HepG2 (cell line): ENCODE results near the gene RNASE4. TPM values are rescaled to one million over a fixed set of nuclear protein-coding genes. Genes with fewer than 3 reads are reported as not detected.

Source experiments
- CENPX ChIP-seq: sonication (generic); formaldehyde crosslinking; IDR thresholded peaks from 2 replicates; pipeline ENCODE4 v1.9.0; 2021; ENCODE audit warnings: mild to moderate bottlenecking, missing genetic modification reagents, moderate library complexity
- HNF4G ChIP-seq, 2 experiments: sonication (generic) in 1 of 2; formaldehyde crosslinking in 1 of 2; IDR thresholded peaks; 2 replicates each; pipeline versions ENCODE4 v1.4.0 to v1.6.1; 2011 to 2020; ENCODE audit warnings: borderline replicate concordance in 2 of 2, low read depth in 2 of 2, mild to moderate bottlenecking in 2 of 2, low read length in 1 of 2, missing genetic modification reagents in 1 of 2, moderate library complexity in 1 of 2
- KAT2B ChIP-seq: fragments of 150-350 bp; IDR thresholded peaks from 2 replicates; pipeline ENCODE4 v1.6.1; 2014; ENCODE audit warnings: low read depth, low read length, borderline replicate concordance
- NFE2L2 ChIP-seq: fragments of 150-350 bp; IDR thresholded peaks from 2 replicates; pipeline ENCODE4 v1.6.1; 2014; ENCODE audit warnings: low read length
- USF2 ChIP-seq, 2 experiments: sonication (generic) in 1 of 2; formaldehyde crosslinking in 1 of 2; IDR thresholded peaks; 2 replicates each; pipeline versions ENCODE4 v1.5.1 to v1.6.1; 2011 to 2020; ENCODE audit warnings: borderline replicate concordance in 1 of 2, low read depth in 1 of 2, low read length in 1 of 2, mild to moderate bottlenecking in 1 of 2, missing genetic modification reagents in 1 of 2, moderate library complexity in 1 of 2
- ZC3H4 ChIP-seq: sonication (generic); formaldehyde crosslinking; IDR thresholded peaks from 2 replicates; pipeline ENCODE4 v1.4.0; 2020; ENCODE audit warnings: missing genetic modification reagents, borderline replicate concordance
- ZNF407 ChIP-seq: sonication (generic); formaldehyde crosslinking; IDR thresholded peaks from one replicate; pipeline ENCODE4 v1.5.1; 2020; ENCODE audit warnings: mild to moderate bottlenecking, missing genetic modification reagents; ENCODE audit errors: not compliant biosample characterization
- ZNF430 ChIP-seq: sonication (generic); formaldehyde crosslinking; IDR thresholded peaks from 2 replicates; pipeline ENCODE4 v1.9.0; 2021; ENCODE audit warnings: mild to moderate bottlenecking, missing genetic modification reagents
- ZNF567 ChIP-seq: sonication (generic); formaldehyde crosslinking; IDR thresholded peaks from 2 replicates; pipeline ENCODE4 v1.8.1; 2023; ENCODE audit warnings: mild to moderate bottlenecking, missing genetic modification reagents, borderline replicate concordance
- ZNF597 ChIP-seq: sonication (generic); formaldehyde crosslinking; IDR thresholded peaks from 2 replicates; pipeline ENCODE4 v1.5.0; 2020; ENCODE audit warnings: missing genetic modification reagents
- ZNF598 ChIP-seq: sonication (generic); formaldehyde crosslinking; IDR thresholded peaks from 2 replicates; pipeline ENCODE4 v1.5.1; 2020; ENCODE audit warnings: mild to moderate bottlenecking, missing genetic modification reagents, borderline replicate concordance
- ZNF614 ChIP-seq: IDR thresholded peaks from 2 replicates; pipeline ENCODE4 v1.6.1; 2018; ENCODE audit warnings: missing biosample characterization, missing genetic modification reagents, inconsistent platforms, borderline replicate concordance
- polyA plus RNA-seq, 8 experiments: library from polyadenylated mRNA; depleted of rRNA in 3 of 8; stranded (reverse) in 7 of 8; unstranded in 1 of 8; fragments of >200 nt; fragmentation: Illumina TruSeq in 4 of 8; extraction: Trizol in 4 of 8; gene quantifications; 2 replicates each; pipeline versions ENCODE4 v1.2.1 to v1.2.3, GENCODE V29; 2011 to 2016; ENCODE audit warnings: low read depth in 4 of 8, missing spikeins in 1 of 8, mixed read lengths in 1 of 8; ENCODE audit not compliant: insufficient read depth in 1 of 8
- total RNA-seq, 5 experiments: library from RNA; depleted of rRNA; stranded (reverse); fragments of >200 nt; fragmentation: Illumina TruSeq; extraction: Trizol; gene quantifications; 2 replicates each; pipeline ENCODE4 v1.2.3, GENCODE V29; 2016; ENCODE audit warnings: low read depth in 1 of 5
- TF ChIP-seq, protein P1 (sequence below): IDR thresholded peaks from 2 replicates; pipeline ENCODE4 v1.6.1; 2012; ENCODE audit warnings: inconsistent platforms

RNASE4 gene
- total and polyA plus RNA-seq, 2 of the 13 experiments (the other 11 are each of a cell fraction or from before 2014, with no cell fraction given): 109 to 983 TPM

DNA sequence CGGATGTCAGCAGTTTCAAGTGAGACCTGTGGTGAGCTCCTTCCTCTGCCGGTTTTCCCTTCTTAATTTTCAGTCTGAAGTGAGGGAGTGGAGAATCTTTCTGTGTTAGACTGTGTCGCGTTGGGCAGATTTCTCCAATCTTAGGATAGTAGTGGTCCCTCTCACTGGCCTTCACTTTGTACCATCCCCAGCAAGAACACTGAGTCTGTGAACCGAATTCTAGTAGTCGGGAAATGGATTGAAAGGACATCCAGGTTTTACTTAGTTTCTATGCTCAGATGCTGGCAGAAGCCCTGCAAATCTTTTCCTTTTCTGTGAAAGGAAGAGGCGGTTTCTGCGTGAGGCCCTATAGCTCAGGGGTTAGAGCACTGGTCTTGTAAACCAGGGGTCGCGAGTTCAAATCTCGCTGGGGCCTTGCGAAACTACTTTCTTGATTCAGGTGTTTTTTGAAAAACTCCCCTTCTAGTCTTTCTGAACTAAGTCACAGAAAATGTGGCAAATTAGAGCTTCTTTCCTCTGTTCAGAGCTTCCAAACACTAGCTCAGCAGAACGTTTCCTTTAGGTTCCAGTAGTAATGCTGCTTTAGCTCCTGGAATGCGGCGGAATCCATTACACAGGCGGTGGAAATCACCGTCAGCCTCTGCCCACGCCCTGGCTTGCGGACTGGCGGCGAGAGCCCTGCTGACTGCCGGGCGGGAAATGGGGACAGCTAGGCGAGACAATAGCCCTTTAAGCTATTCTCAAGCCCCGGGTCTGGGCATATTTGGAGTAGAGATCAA lies 2.8 kb upstream of the RNASE4 start (continued):
- TF ChIP-seq ZNF567 (CRISPR knock-in tag) (0 out of 2 replicates have a peak, but pooled peaks have one; percentile 22), ZNF407 (CRISPR knock-in tag) (no peak), ZNF430 (no peak; the same call in 1 of the 2 replicates), NFE2L2 (no peak), ZNF597 (no peak), ZNF598 (no peak), KAT2B (no peak), ZNF614 (CRISPR knock-in tag) (no peak), USF2 (IDR thresholded peaks at IDR 0.05; ENCODE audit: low read depth, low read length) (no peak), USF2 (CRISPR knock-in tag; IDR thresholded peaks at IDR 0.05; ENCODE audit: borderline replicate concordance) (no peak), CENPX (no peak), HNF4G (IDR thresholded peaks at IDR 0.05; ENCODE audit: borderline replicate concordance, low read depth, low read length) (no peak), HNF4G (CRISPR knock-in tag; IDR thresholded peaks at IDR 0.05; ENCODE audit: borderline replicate concordance, low read depth) (no peak; the same call in 1 of the 2 replicates), ZC3H4 (CRISPR knock-in tag) (peak; percentile 72; the same call in 1 of the 2 replicates)
- TF ChIP-seq, protein P1, sequence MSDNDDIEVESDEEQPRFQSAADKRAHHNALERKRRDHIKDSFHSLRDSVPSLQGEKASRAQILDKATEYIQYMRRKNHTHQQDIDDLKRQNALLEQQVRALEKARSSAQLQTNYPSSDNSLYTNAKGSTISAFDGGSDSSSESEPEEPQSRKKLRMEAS: no peak
